ELR (cell line): ENCODE data around the gene ZC3HAV1.
A peak's percentile ranks its signal among the peaks of the same experiment; 100 is the strongest.

Experiments used
- DNase-seq: peaks from one replicate; pipeline ENCODE4 v3.0.0-alpha.2; 2015; ENCODE audit warnings: low read depth

Gene ZC3HAV1

DNA sequence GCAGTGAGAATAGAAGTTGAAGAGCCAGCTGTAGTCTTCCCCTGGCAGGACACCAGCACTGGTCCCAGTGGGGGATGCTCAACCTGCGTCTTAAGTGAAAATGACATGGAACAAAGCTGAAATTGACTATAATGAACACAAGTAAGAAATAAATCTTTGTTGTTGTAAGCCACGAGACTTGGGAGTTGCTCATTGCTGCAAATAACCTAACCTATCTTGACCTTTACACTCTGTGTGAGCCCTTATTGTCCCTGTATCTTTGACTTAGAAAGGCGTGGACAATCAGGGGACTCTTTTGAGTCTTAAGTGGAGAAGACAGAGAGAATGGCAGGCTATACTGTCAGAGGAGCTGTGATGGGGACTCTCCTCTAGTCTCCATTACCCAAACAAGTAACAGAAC, 90.6 kb downstream of the ZC3HAV1 start:
- no peak for DNase-seq

DNA sequence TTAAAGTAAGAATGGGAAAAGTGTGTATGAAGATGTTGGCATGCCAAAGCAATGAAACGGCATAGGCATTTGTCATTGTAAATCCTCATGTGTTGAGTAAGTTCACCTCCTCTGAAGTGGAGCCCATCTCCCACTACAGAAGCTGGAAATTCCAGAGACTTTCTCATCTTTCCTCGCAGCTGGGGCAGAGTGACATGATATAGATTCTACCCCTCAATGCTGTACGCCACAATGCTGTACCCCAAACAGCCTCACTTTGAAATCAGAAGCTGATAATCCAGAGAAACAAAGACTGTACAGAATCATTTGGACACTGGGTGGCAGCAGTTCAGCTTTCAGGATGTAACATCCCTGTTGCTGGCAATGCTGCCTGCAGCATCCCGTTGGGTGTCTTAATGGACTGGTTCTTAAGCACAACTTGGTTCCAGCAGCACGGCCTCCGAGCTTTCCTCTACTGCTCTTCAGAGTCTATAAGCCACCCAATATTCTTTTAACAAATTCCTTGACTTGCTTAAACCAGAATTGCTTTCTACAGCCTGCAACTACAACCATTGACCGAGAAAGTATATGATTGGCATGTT, 92.5 kb downstream of the ZC3HAV1 start:
- DNase-seq = peak; percentile 76

DNA sequence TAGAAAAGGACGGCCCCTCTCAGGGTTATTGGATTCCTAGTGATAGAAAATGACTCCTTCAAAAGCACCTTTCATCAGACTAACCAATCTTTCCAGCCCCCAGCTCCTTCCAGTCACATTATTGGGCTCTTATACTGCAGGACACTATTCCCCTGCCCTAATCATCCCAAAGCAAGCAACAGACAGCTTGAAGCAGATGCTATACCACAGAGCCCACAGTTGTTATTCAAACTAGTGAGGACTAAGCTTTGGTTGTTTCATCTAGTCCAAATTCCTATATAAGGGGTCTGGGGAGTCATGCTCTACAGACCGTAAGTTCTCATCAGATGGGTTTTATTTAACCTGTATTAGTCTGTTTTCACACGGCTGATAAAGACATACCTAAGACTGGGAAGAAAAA, 98.1 kb downstream of the ZC3HAV1 start:
- DNase-seq = no peak

DNA sequence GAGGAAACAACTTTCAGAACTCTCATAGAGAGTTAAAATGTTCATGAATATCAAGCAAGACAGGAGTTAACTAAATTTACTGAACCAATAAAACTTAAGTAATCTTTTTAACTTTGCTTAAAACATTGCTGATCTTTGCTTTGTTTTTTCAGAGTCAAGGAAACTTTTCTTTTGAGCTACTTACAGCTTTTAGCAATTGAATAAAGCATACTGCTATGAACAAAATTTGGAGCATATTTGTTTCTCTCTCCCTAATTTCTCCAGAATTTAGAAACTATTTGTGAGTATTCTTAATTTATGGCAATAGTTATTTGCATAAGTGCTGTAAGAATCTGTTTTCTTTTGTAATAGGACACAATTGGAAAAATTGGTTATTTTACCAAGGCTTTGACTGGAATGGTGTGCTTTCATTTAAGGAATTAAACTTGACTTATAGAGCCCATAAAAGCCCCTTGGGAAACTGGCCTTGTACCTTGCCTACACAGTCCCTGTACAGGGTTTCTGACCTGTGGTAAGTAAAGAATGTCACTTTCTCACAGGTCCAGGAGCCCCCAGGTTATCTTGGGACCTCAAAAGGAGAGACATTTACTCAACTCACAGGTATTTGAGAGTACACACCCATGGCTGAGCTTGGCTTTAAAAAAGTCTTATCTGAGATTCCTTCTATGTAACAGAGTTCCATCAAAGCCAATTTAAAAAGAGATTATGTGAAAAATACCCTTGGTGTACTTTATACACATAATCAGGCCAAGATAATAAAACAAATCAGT, 105.0 kb downstream of the ZC3HAV1 start:
- DNase-seq = no peak

DNA sequence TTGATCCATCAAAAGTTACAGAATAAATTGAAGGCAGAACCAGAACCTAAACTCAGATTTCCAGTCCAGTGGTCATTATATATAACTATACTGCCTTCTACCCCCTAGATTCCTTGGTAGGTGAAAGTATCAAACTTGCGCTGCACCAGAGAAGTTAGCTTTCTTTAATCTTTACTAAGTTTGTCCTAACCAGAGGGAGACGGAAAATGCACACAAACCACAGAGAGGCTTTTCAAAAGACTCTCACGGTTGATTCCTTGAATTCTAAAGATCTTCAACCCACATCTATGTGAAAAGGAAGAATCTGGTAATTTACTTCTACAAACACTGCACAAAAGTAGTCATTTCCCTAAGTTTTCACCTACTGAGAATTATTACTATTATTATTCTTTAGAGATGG, 110.1 kb downstream of the ZC3HAV1 start:
- no peak for DNase-seq
